ENCODE measurements around the gene CDC40. TPM values are rescaled to one million over a fixed set of nuclear protein-coding genes. Genes with fewer than 3 reads are reported as not detected.

The CDC40 gene
- total RNA-seq, 1 donor from 2014 or later, result 37.3 TPM

DNA sequence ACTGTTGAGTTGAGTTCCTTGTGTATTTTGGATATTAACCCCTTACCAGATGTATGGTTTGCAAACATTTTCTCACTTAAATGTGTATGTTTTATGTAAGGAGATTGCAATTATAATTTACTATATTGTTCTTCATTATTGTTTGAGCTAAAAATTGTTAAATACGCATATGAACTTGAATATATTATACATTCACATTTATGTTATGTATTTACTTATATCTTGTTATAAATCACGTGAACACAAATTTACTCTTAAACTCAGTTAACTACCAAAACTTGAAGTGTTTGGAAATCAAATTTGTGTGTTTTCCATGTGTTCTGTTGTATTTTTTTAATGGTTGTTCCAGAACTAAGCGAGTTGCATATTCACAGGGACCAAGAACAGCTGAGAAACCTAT lies 18.3 kb downstream of the CDC40 start:
- DNase-seq (no peak), ATAC-seq (ENCODE audit: low read depth) (no peak)
- Mint-ChIP-seq H3K27ac (no peak overlapping the region), H3K36me3 (ENCODE audit: low read depth) (peaks cover 38% of the 10 kb centered on the region), H3K4me1 (peaks cover 56% of the 10 kb centered on the region), H3K4me3 (no peak overlapping the region), H3K9me3 (no peaks in the 10 kb centered on the region), H3K27me3 (no peaks in the 10 kb centered on the region)
- ChIA-PET CTCF (interaction anchor here (0.6 kb wide), 1 partner anchor 16 kb away, joined by 3 read pairs; no protein-coding TSS in a partner anchor), POLR2A (interaction anchor here (1.3 to 1.8 kb wide), 3 partner anchors 7 to 18 kb away, joined by 3 to 9 read pairs (median 3); partner anchors contain the start of genes CDC40 and WASF1)
- TF ChIP-seq CTCF (IDR thresholded peaks at IDR 0.05), result no peak
- intact Hi-C loops (cut with micrococcal nuclease), result no loop called here

DNA sequence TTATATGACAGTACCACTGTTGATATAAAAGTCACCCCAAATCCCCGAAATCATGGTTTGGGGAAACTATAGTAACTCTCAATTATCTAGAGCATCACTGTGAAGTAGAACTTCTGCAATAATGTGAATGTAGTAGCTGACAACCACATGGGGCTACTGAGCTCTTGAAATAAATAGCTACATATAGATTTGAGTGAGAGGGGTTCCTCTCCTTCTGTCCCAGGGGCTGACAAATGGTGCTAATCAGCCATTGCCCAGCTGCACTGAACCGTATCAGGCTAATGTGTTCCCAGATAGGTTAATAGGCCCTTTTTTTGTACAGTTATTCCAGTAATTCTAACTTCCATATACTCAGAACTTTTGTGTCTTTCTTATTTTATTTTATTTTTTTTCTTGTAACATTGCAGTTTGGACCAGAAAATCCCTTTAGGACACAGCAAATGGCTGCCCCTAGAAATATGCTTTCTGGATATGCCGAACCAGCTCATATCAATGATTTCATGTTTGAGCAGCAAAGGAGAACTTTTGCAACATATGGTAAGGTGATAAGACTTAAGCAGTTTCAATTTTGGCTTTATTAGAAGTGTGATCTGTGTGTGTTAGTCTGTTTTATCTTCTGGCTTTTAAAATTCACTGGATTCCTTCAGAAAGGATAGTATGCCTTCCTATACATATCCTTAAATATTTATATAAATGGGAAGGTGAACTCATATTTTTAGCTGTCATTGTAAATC lies 21.1 kb downstream of the CDC40 start:
- no peak for DNase-seq
- Mint-ChIP-seq H3K4me1 (peaks cover 65% of the 10 kb centered on the region), H3K36me3 (ENCODE audit: low read depth) (peaks cover 23% of the 10 kb centered on the region), H3K27me3 (no peaks in the 10 kb centered on the region), H3K27ac (peak overlapping the region; percentile 63), H3K4me3 (no peak overlapping the region), H3K9me3 (no peaks in the 10 kb centered on the region)
- ChIA-PET CTCF (no interaction called here), POLR2A (interaction anchor here (0.7 to 0.9 kb wide), 2 partner anchors 12 to 508 kb away, joined by 3 read pairs; no protein-coding TSS in a partner anchor)
- intact Hi-C loops (cut with micrococcal nuclease), result loop anchor here (10.0 kb wide), 1 partner anchor 783 kb away; the partner anchor contains the start of gene RPF2
- no peak for TF ChIP-seq CTCF (IDR thresholded peaks at IDR 0.05)
- no peak for ATAC-seq (ENCODE audit: low read depth)

DNA sequence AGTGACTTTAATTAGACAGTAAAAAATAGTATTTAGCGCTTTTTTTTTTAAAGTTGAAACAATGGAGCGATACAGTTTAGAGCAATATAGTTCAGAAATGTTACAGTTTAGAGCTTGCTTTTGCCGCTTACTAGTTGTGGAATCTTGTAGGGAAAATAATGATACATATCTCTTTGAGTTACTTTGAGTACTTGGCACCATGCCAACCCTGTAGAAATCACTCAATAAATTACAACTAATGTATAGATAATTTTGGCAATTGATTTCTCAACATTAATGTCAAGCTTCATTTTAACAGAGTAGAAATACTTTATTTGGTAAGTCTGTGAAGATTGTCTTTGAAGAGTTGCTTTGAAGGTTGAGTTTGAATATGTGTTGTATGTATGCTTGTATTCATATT lies 27.4 kb downstream of the CDC40 start:
- Mint-ChIP-seq H3K9me3 (no peaks in the 10 kb centered on the region), H3K36me3 (ENCODE audit: low read depth) (peaks cover 41% of the 10 kb centered on the region), H3K27me3 (no peaks in the 10 kb centered on the region), H3K4me3 (no peak overlapping the region), H3K27ac (no peak overlapping the region), H3K4me1 (peaks cover 46% of the 10 kb centered on the region)
- TF ChIP-seq CTCF (IDR thresholded peaks at IDR 0.05), result no peak
- no peak for ATAC-seq (ENCODE audit: low read depth)
- ChIA-PET CTCF (interaction anchor here (3.1 to 4.5 kb wide), 2 partner anchors 28 to 168 kb away, joined by 13 to 33 read pairs; partner anchors contain the start of genes CDC40 and WASF1), POLR2A (interaction anchor here (0.5 to 6.4 kb wide), 2 partner anchors 28 to 33 kb away, joined by 3 to 86 read pairs; partner anchors contain the start of genes CDC40 and WASF1)
- intact Hi-C loops (cut with micrococcal nuclease), result loop anchor here (2.0 to 10.0 kb wide), 2 partner anchors 15 to 777 kb away; partner anchors contain the start of gene RPF2
- no peak for DNase-seq

- no peak for TF ChIP-seq CTCF (IDR thresholded peaks at IDR 0.05)
- ATAC-seq (ENCODE audit: low read depth) (no peak), DNase-seq (no peak)
- ChIA-PET POLR2A (no interaction called here), CTCF (interaction anchor here (1.3 kb wide), 1 partner anchor 12 kb away, joined by 3 read pairs; no protein-coding TSS in a partner anchor)
- Mint-ChIP-seq H3K4me3 (no peak overlapping the region), H3K4me1 (peaks cover 30% of the 10 kb centered on the region), H3K9me3 (no peaks in the 10 kb centered on the region), H3K27me3 (no peaks in the 10 kb centered on the region), H3K27ac (no peak overlapping the region), H3K36me3 (ENCODE audit: low read depth) (peaks cover 69% of the 10 kb centered on the region)
- intact Hi-C loops (cut with micrococcal nuclease), result no loop called here
Measured at GRCh38 chr6:110211753-110212152, 31.5 kb downstream of the CDC40 start.

GRCh38 chr6:110214338-110214737 lies 34.1 kb downstream of the CDC40 start:
- DNase-seq, result no peak
- no peaks in the 10 kb centered on the region for H3K27me3 Mint-ChIP-seq
- peak; percentile 34 for ATAC-seq (ENCODE audit: low read depth)
- H3K4me1 Mint-ChIP-seq, result peaks cover 22% of the 10 kb centered on the region
- no peaks in the 10 kb centered on the region for H3K9me3 Mint-ChIP-seq
- peak overlapping the region; percentile 2 for H3K27ac Mint-ChIP-seq
- intact Hi-C loops (cut with micrococcal nuclease), result no loop called here
- TF ChIP-seq CTCF (IDR thresholded peaks at IDR 0.05), result no peak
- H3K36me3 Mint-ChIP-seq (ENCODE audit: low read depth), result peaks cover 79% of the 10 kb centered on the region
- H3K4me3 Mint-ChIP-seq, result no peak overlapping the region
- CTCF ChIA-PET, result interaction anchor here (1.1 to 3.3 kb wide), 2 partner anchors 9 to 35 kb away, joined by 4 to 11 read pairs; partner anchors contain the start of gene WASF1
- POLR2A ChIA-PET, result interaction anchor here (0.9 to 1.6 kb wide), 2 partner anchors 14 to 19 kb away, joined by 3 read pairs; no protein-coding TSS in a partner anchor
